OCI-M2 (cell line): ENCODE measurements around the gene IQGAP1.

Experiments used
- DNase-seq: peaks from one replicate; lab custom pipeline; 2025; ENCODE audit not compliant: unreplicated experiment; lab: John Stamatoyannopoulos, UW

The IQGAP1 gene

DNA sequence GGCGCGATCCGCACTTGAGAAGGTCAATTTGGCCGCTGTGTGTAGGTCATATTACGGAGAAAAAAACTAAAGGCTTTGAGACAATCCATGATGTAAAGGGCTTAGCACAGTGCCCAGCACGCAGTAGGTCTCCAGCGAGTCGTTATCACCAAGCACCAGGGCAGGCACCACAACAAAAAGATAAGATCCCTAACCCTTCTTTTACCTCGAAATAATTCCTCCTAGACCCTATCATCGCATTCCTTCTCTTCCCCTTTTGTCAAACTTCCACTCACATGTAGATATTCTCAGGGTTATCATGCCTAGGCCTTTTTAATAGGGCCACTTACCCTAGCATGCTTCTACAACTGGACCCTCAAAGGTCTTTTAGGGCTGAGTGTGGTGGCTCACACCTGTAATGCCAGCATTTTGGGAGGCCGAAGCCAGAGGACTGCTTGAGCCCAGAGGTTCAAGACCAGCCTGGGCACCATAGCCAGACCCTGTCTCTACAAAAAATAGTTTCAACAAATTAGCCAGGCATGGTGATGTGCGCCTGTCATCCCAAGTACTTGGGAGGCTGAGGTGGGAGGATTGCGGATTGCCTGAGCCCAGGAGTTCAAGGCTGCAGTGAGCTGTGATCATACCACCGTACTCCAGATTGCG lies 22.5 kb upstream of the IQGAP1 start:
- DNase-seq: no peak

DNA sequence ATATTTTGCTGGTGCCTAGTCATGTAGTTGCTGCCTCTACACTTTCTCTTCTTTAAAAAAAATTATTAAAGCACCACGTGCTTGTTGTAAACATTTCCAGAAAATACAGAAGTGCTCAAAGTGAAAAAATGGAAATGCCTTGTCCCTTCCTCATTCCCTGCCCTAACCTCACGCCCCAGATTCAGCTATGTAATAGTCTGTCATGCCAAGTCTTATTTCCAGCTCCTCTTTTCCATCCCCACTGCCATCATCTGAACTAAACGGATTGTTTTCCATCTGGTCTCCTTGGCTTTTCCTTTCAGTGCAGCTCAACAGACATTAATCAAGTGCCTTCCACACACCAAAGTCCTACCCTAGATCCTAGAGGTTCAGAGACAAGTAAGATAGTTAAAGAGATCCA lies 20.5 kb upstream of the IQGAP1 start:
- DNase-seq: no peak

DNA sequence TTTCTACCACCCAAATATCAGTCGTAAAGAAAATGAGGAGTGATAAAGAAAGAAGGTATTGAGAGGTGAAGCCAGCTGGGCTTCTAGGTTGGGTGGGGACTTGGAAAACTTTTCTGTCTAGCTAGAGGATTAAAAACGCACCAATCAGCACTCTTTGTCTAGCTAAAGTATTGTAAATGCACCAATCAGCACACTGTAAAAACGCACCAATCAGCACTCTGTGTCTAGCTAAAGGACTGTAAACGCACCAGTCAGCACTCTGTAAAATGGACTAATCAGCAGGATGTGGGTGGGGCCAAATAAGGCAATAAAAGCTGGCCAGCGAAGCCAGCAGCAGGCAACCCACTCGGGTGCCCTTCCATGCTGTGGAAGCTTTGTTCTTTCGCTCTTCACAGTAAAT lies 13.0 kb upstream of the IQGAP1 start:
- no peak for DNase-seq

GRCh38 chr15:90376789-90377188 lies 11.3 kb upstream of the IQGAP1 start:
- no peak for DNase-seq

DNA sequence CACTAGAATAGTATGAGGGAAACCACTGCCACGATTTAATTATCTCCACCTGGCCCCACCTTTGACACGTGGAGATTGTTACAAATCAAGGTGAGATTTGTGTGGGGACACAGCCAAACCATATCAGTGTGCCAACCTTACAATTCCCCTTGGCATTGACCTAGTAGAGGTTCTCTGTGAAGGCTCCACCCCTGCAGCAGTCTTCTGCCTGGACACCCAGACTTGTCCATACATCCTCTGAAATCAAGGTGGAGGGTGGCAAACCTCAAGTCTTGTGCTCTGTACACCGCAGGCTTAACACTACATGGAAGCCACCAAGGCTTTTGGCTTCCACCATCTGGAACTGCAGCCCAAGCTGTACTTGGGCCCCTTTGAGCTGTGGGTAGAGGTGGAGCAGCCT lies 8.8 kb upstream of the IQGAP1 start:
- DNase-seq: no peak

- DNase-seq: no peak
Observed at GRCh38 chr15:90381515-90381914, 6.5 kb upstream of the IQGAP1 start.

GRCh38 chr15:90382320-90382719 lies 5.7 kb upstream of the IQGAP1 start:
- DNase-seq: no peak

DNA sequence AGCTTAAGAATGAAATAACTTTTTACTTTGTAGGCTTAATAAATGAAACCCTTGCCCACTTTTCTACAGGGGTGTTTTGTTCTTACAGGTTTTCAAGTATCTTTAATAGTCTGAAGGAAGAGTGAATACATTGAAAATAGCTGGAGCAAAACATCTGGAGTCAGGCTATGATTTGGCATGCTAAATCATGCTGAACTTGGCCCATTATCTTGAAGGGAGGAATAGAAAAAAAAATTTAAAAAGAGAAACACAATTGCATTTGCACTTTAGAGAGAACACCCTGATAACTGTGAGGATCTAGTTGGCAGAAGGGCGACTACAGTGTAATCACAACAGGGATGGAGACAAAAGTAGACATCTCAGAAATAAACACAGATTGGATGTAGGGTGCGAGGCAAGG lies 1.8 kb upstream of the IQGAP1 start:
- DNase-seq: no peak

DNA sequence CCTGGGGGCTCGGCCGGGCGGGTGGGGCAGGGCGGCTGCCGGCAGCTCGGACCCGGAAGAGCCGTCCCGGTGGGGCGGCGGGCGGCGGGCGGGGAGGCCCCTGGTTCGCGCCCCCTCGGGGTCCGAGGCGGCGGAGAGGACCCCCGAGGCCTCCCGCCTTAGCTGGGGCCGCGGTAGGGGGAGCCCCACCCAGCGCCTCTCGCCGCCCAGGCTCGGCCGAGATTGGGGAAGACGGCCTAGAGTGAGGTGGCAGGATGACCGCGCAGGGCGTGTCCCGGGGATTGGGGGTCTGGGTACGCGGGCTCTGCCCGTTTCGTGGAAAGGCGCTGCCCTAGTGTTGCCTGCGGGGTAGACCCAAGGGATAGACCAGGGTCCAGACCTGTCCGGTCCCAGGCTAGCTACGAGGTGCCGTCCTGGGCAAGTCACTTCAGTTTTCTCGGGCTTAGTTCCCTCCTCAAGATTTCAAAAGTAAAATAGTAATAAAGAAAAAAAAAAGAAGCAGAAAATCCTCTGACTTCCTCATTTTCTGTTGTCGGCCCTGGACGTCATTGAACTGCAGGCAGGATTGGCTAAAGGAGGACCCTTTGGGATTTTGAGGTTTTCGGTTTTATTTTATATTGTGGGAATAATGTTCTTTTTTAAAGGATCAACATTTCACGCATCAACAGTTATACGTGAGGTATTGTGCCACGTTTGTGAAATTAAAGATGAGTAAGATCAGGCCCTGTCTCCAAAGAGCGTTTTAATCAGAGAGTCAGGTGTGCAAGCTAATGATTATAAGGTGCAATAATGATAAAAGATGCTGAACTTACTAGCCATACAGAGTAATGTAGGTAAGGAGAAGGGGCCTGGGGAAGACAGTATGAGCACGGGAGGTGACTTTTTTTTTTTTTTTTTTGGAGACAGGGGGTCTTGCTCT lies 679 bp downstream of the IQGAP1 start:
- no peak for DNase-seq

GRCh38 chr15:90389513-90389912 lies 1.5 kb downstream of the IQGAP1 start:
- no peak for DNase-seq

DNA sequence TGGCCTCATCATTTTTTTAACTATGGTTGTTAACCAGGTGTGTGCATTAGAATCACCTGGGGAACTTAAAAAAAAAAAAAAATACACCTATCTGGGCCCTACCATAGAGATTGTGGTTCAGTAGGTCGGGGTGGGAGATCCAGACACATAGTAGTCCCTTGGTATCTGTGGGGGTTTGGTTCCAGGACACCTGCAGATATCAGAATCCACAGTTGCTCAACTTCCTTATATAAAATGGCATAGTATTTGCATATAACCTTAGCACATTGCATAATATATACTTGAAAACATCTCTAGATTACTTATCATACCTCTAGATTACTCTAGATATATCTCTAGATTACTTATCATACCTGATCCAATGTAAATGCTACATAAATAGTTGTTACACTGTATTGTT lies 5.0 kb downstream of the IQGAP1 start:
- DNase-seq: no peak

DNA sequence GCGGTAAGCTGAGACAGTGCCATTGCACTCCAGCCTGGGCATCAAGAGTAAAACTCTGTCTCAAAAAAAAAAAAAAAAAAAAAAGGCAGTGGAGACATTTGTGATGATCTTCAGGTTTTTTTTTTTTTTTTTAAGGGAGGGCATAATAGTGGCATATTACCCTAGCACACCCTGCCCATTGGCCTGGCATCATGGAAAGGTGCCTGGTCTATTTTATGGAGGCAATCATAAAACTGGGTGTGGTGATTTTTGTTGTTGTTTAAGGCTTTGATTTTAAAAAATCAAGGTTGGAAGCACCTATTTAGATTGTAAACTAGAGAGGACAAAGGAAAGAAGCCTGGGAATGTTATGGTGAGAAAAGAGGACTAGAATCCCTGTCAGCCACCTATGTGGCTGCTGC lies 6.0 kb downstream of the IQGAP1 start:
- DNase-seq: no peak

- DNase-seq: no peak
Observed at GRCh38 chr15:90394748-90395442, 6.9 kb downstream of the IQGAP1 start.

GRCh38 chr15:90396321-90396720 lies 8.3 kb downstream of the IQGAP1 start:
- DNase-seq: no peak

DNA sequence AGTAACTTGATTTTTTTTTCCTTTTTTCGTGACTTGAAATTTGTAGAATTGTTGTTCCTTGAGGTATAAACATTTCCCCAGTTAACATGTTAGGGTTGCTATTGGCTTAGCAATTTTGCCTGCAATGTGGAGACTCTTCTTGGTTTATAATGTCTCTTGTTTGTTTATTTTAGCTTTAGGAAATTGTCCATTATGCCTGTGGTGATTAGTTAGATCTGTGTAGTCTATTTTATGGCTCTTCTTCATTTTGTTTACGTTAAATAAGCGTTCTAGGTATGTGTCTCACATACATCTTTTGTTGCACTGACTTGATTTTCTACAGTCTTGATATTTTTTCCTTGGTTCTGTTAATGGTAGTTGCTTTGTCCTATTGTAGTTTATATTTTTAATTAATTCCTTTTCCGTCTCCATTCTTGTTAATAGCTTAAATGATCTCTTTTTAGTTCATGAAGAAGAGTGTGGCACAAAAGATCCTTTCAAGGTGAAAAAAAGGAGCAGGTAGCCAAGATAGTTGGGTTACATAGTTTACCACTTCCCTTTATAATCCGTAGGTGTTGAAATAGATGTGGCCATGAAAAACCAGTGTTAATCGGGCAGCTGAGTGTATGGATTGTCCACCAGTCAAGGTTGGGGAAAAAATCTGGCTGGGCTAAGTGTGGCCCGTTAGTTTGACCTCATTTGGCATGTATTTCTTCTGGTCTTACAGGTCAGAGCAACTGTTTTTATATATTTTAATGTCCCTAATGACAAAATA lies 12.1 kb downstream of the IQGAP1 start:
- DNase-seq: no peak

- DNase-seq: no peak
Observed at GRCh38 chr15:90400759-90401314, 12.8 kb downstream of the IQGAP1 start.

GRCh38 chr15:90401495-90401894 lies 13.5 kb downstream of the IQGAP1 start:
- DNase-seq: no peak

- no peak for DNase-seq
Observed at GRCh38 chr15:90402223-90402622, 14.2 kb downstream of the IQGAP1 start.

- DNase-seq: no peak
Observed at GRCh38 chr15:90402767-90403166, 14.7 kb downstream of the IQGAP1 start.

DNA sequence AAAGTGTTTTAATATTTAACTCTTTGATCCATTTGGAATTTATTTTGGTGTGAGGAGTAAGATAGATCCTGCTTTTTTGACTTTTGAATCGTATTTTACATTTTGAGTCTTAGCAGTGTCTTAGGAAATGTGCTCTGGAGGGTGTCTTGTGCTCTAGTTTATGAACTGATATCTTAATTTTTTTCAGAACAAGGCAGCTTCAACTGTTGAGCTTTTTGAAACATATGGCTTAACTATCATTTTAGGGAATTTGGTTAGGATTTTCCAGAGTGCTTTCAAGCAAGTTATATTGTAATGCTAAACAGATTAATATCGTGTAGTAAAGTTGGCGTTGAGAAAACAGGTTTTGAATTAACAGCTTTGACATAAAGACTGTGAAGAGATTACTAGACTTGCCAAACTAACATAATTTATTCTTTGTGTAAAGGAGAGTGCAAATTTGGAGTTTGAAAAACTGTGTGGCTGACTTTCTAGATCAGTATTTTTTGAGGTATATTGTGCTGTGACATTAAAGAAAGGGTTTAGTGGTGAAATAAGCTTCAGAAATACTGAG lies 17.1 kb downstream of the IQGAP1 start:
- no peak for DNase-seq

DNA sequence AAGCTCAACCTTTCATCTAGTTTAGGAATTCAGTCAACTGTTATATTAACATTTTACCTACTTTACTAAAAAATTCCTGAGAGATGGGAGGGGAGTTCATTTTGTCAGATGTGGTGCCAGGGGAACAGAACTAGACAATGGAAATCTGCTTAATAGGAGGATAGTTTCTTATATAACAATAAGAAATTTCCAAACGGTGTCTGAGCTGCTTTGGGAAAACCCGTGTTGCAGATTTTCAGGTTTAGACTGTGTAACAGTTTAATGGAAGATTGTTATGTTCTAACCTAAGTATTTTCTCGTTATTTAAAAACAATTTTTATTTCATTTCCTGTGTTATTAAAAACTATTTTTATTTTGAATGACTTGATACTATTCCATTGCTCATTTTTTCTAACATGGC lies 19.3 kb downstream of the IQGAP1 start:
- no peak for DNase-seq
